ENCODE results near the gene OMD.

OMD gene
- total RNA-seq, result 0 reads per million in 3 donors

GRCh38 chr9:92424340-92424739 is at the start of gene OMD:
OMD (minus strand) TSS chr9:92424471; CDS start chr9:92417558, 6,913 bp downstream.
- Histone ChIP-seq H3K4me3 (ENCODE audit: insufficient read depth, low read depth, low read length, poor library complexity, severe bottlenecking) (no peak within 1 kb of the TSS), H3K4me1 (ENCODE audit: control insufficient read depth, insufficient read depth, low read length, poor library complexity, severe bottlenecking) (no peaks in the 10 kb centered on the region), H3K9me3 (ENCODE audit: control insufficient read depth, low read length) (no peaks in the 10 kb centered on the region), H3K27ac (ENCODE audit: insufficient read depth, low read length, poor library complexity, severe bottlenecking) (no peak within 1 kb of the TSS), H3K36me3 (ENCODE audit: control insufficient read depth, insufficient read depth, low read length) (no peaks in the 10 kb centered on the region), H3K27me3 (replicated peaks; ENCODE audit: control insufficient read depth, insufficient read depth, low read length, poor library complexity, severe bottlenecking) (no peaks in the 10 kb centered on the region)
- no peak for DNase-seq

- no peaks in the 10 kb centered on the region for H3K36me3 ChIP-seq (ENCODE audit: control insufficient read depth, insufficient read depth, low read length)
- no peaks in the 10 kb centered on the region for H3K4me1 ChIP-seq (ENCODE audit: control insufficient read depth, insufficient read depth, low read length, poor library complexity, severe bottlenecking)
- no peak overlapping the region for H3K27ac ChIP-seq (ENCODE audit: insufficient read depth, low read length, poor library complexity, severe bottlenecking)
- no peaks in the 10 kb centered on the region for H3K27me3 ChIP-seq (replicated peaks; ENCODE audit: control insufficient read depth, insufficient read depth, low read length, poor library complexity, severe bottlenecking)
- no peak for DNase-seq
- H3K4me3 ChIP-seq (ENCODE audit: insufficient read depth, low read depth, low read length, poor library complexity, severe bottlenecking), result no peak overlapping the region
- H3K9me3 ChIP-seq (ENCODE audit: control insufficient read depth, low read length), result no peaks in the 10 kb centered on the region
Observed at GRCh38 chr9:92468206-92468605, 43.9 kb upstream of the OMD start.

GRCh38 chr9:92467511-92467910 is 43.2 kb upstream of the OMD start:
- Histone ChIP-seq H3K4me3 (ENCODE audit: insufficient read depth, low read depth, low read length, poor library complexity, severe bottlenecking) (no peak overlapping the region), H3K27ac (ENCODE audit: insufficient read depth, low read length, poor library complexity, severe bottlenecking) (no peak overlapping the region), H3K9me3 (ENCODE audit: control insufficient read depth, low read length) (no peaks in the 10 kb centered on the region), H3K4me1 (ENCODE audit: control insufficient read depth, insufficient read depth, low read length, poor library complexity, severe bottlenecking) (no peaks in the 10 kb centered on the region), H3K27me3 (replicated peaks; ENCODE audit: control insufficient read depth, insufficient read depth, low read length, poor library complexity, severe bottlenecking) (no peaks in the 10 kb centered on the region), H3K36me3 (ENCODE audit: control insufficient read depth, insufficient read depth, low read length) (no peaks in the 10 kb centered on the region)
- DNase-seq, result no peak

- no peaks in the 10 kb centered on the region for H3K27me3 ChIP-seq (replicated peaks; ENCODE audit: control insufficient read depth, insufficient read depth, low read length, poor library complexity, severe bottlenecking)
- no peak overlapping the region for H3K4me3 ChIP-seq (ENCODE audit: insufficient read depth, low read depth, low read length, poor library complexity, severe bottlenecking)
- H3K27ac ChIP-seq (ENCODE audit: insufficient read depth, low read length, poor library complexity, severe bottlenecking), result no peak overlapping the region
- no peak for DNase-seq
- H3K4me1 ChIP-seq (ENCODE audit: control insufficient read depth, insufficient read depth, low read length, poor library complexity, severe bottlenecking), result no peaks in the 10 kb centered on the region
- H3K9me3 ChIP-seq (ENCODE audit: control insufficient read depth, low read length), result no peaks in the 10 kb centered on the region
- H3K36me3 ChIP-seq (ENCODE audit: control insufficient read depth, insufficient read depth, low read length), result no peaks in the 10 kb centered on the region
Observed at GRCh38 chr9:92467041-92467440, 42.8 kb upstream of the OMD start.

GRCh38 chr9:92463984-92464383 is 39.7 kb upstream of the OMD start:
- no peaks in the 10 kb centered on the region for H3K4me1 ChIP-seq (ENCODE audit: control insufficient read depth, insufficient read depth, low read length, poor library complexity, severe bottlenecking)
- H3K36me3 ChIP-seq (ENCODE audit: control insufficient read depth, insufficient read depth, low read length), result no peaks in the 10 kb centered on the region
- no peaks in the 10 kb centered on the region for H3K27me3 ChIP-seq (replicated peaks; ENCODE audit: control insufficient read depth, insufficient read depth, low read length, poor library complexity, severe bottlenecking)
- H3K9me3 ChIP-seq (ENCODE audit: control insufficient read depth, low read length), result no peaks in the 10 kb centered on the region
- H3K4me3 ChIP-seq (ENCODE audit: insufficient read depth, low read depth, low read length, poor library complexity, severe bottlenecking), result no peak overlapping the region
- DNase-seq, result no peak
- no peak overlapping the region for H3K27ac ChIP-seq (ENCODE audit: insufficient read depth, low read length, poor library complexity, severe bottlenecking)

- H3K9me3 ChIP-seq (ENCODE audit: control insufficient read depth, low read length), result no peaks in the 10 kb centered on the region
- no peaks in the 10 kb centered on the region for H3K4me1 ChIP-seq (ENCODE audit: control insufficient read depth, insufficient read depth, low read length, poor library complexity, severe bottlenecking)
- H3K4me3 ChIP-seq (ENCODE audit: insufficient read depth, low read depth, low read length, poor library complexity, severe bottlenecking), result no peak overlapping the region
- no peak for DNase-seq
- no peaks in the 10 kb centered on the region for H3K36me3 ChIP-seq (ENCODE audit: control insufficient read depth, insufficient read depth, low read length)
- H3K27me3 ChIP-seq (replicated peaks; ENCODE audit: control insufficient read depth, insufficient read depth, low read length, poor library complexity, severe bottlenecking), result no peaks in the 10 kb centered on the region
- no peak overlapping the region for H3K27ac ChIP-seq (ENCODE audit: insufficient read depth, low read length, poor library complexity, severe bottlenecking)
Observed at GRCh38 chr9:92463387-92463786, 39.1 kb upstream of the OMD start.

- Histone ChIP-seq H3K36me3 (ENCODE audit: control insufficient read depth, insufficient read depth, low read length) (no peaks in the 10 kb centered on the region), H3K27ac (ENCODE audit: insufficient read depth, low read length, poor library complexity, severe bottlenecking) (no peak overlapping the region)
- DNase-seq, result no peak
Observed at GRCh38 chr9:92457576-92457975, 33.3 kb upstream of the OMD start.

GRCh38 chr9:92455217-92455616 is 30.9 kb upstream of the OMD start:
- DNase-seq, result no peak
- no peak overlapping the region for H3K27ac ChIP-seq (ENCODE audit: insufficient read depth, low read length, poor library complexity, severe bottlenecking)
- no peaks in the 10 kb centered on the region for H3K27me3 ChIP-seq (replicated peaks; ENCODE audit: control insufficient read depth, insufficient read depth, low read length, poor library complexity, severe bottlenecking)
- H3K9me3 ChIP-seq (ENCODE audit: control insufficient read depth, low read length), result no peaks in the 10 kb centered on the region
- H3K4me1 ChIP-seq (ENCODE audit: control insufficient read depth, insufficient read depth, low read length, poor library complexity, severe bottlenecking), result no peaks in the 10 kb centered on the region
- H3K36me3 ChIP-seq (ENCODE audit: control insufficient read depth, insufficient read depth, low read length), result no peaks in the 10 kb centered on the region
- no peak overlapping the region for H3K4me3 ChIP-seq (ENCODE audit: insufficient read depth, low read depth, low read length, poor library complexity, severe bottlenecking)

More at GRCh38 chr9:92457576-92457975, 33.3 kb upstream of the OMD start:
- no peaks in the 10 kb centered on the region for H3K27me3 ChIP-seq (replicated peaks; ENCODE audit: control insufficient read depth, insufficient read depth, low read length, poor library complexity, severe bottlenecking)
- H3K4me1 ChIP-seq (ENCODE audit: control insufficient read depth, insufficient read depth, low read length, poor library complexity, severe bottlenecking), result no peaks in the 10 kb centered on the region
- no peak overlapping the region for H3K4me3 ChIP-seq (ENCODE audit: insufficient read depth, low read depth, low read length, poor library complexity, severe bottlenecking)
- no peaks in the 10 kb centered on the region for H3K9me3 ChIP-seq (ENCODE audit: control insufficient read depth, low read length)

GRCh38 chr9:92446536-92446935 is 22.3 kb upstream of the OMD start:
- no peaks in the 10 kb centered on the region for H3K36me3 ChIP-seq (ENCODE audit: control insufficient read depth, insufficient read depth, low read length)
- H3K4me1 ChIP-seq (ENCODE audit: control insufficient read depth, insufficient read depth, low read length, poor library complexity, severe bottlenecking), result no peaks in the 10 kb centered on the region
- H3K27ac ChIP-seq (ENCODE audit: insufficient read depth, low read length, poor library complexity, severe bottlenecking), result no peak overlapping the region
- no peak overlapping the region for H3K4me3 ChIP-seq (ENCODE audit: insufficient read depth, low read depth, low read length, poor library complexity, severe bottlenecking)
- DNase-seq, result no peak
- H3K9me3 ChIP-seq (ENCODE audit: control insufficient read depth, low read length), result no peaks in the 10 kb centered on the region
- H3K27me3 ChIP-seq (replicated peaks; ENCODE audit: control insufficient read depth, insufficient read depth, low read length, poor library complexity, severe bottlenecking), result no peaks in the 10 kb centered on the region

- Histone ChIP-seq H3K4me1 (ENCODE audit: control insufficient read depth, insufficient read depth, low read length, poor library complexity, severe bottlenecking) (no peaks in the 10 kb centered on the region), H3K27ac (ENCODE audit: insufficient read depth, low read length, poor library complexity, severe bottlenecking) (no peak overlapping the region), H3K36me3 (ENCODE audit: control insufficient read depth, insufficient read depth, low read length) (no peaks in the 10 kb centered on the region), H3K9me3 (ENCODE audit: control insufficient read depth, low read length) (no peaks in the 10 kb centered on the region), H3K27me3 (replicated peaks; ENCODE audit: control insufficient read depth, insufficient read depth, low read length, poor library complexity, severe bottlenecking) (no peaks in the 10 kb centered on the region), H3K4me3 (ENCODE audit: insufficient read depth, low read depth, low read length, poor library complexity, severe bottlenecking) (no peak overlapping the region)
- no peak for DNase-seq
Observed at GRCh38 chr9:92444841-92445240, 20.6 kb upstream of the OMD start.

- H3K27me3 ChIP-seq (replicated peaks; ENCODE audit: control insufficient read depth, insufficient read depth, low read length, poor library complexity, severe bottlenecking), result no peaks in the 10 kb centered on the region
- DNase-seq, result no peak
- H3K27ac ChIP-seq (ENCODE audit: insufficient read depth, low read length, poor library complexity, severe bottlenecking), result no peak overlapping the region
- no peaks in the 10 kb centered on the region for H3K36me3 ChIP-seq (ENCODE audit: control insufficient read depth, insufficient read depth, low read length)
- no peaks in the 10 kb centered on the region for H3K9me3 ChIP-seq (ENCODE audit: control insufficient read depth, low read length)
- no peak overlapping the region for H3K4me3 ChIP-seq (ENCODE audit: insufficient read depth, low read depth, low read length, poor library complexity, severe bottlenecking)
- no peaks in the 10 kb centered on the region for H3K4me1 ChIP-seq (ENCODE audit: control insufficient read depth, insufficient read depth, low read length, poor library complexity, severe bottlenecking)
Observed at GRCh38 chr9:92440751-92441046, 16.4 kb upstream of the OMD start.
